ENCODE measurements around the gene SLCO3A1.

GRCh38 chr15:91966194-91966552 is 112.7 kb downstream of the SLCO3A1 start:
- TF ChIP-seq, protein P1, sequence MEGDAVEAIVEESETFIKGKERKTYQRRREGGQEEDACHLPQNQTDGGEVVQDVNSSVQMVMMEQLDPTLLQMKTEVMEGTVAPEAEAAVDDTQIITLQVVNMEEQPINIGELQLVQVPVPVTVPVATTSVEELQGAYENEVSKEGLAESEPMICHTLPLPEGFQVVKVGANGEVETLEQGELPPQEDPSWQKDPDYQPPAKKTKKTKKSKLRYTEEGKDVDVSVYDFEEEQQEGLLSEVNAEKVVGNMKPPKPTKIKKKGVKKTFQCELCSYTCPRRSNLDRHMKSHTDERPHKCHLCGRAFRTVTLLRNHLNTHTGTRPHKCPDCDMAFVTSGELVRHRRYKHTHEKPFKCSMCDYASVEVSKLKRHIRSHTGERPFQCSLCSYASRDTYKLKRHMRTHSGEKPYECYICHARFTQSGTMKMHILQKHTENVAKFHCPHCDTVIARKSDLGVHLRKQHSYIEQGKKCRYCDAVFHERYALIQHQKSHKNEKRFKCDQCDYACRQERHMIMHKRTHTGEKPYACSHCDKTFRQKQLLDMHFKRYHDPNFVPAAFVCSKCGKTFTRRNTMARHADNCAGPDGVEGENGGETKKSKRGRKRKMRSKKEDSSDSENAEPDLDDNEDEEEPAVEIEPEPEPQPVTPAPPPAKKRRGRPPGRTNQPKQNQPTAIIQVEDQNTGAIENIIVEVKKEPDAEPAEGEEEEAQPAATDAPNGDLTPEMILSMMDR (IDR thresholded peaks at IDR 0.05) = no peak
- no peak for TF ChIP-seq POLR2A (IDR thresholded peaks at IDR 0.05)
